ENCODE results near the gene NTN1. TPM values are rescaled to one million over a fixed set of nuclear protein-coding genes. Genes with fewer than 3 reads are reported as not detected.

NTN1 gene
- total RNA-seq, 2 experiments from 2014 or later: 1.2 to 1.3 TPM

- intact Hi-C loops (cut with micrococcal nuclease): no loop called here
- no peak for TF ChIP-seq CTCF (IDR thresholded peaks at IDR 0.05)
- no peak overlapping the region for H3K27ac Mint-ChIP-seq
- no peak for DNase-seq
- no peaks in the 10 kb centered on the region for H3K36me3 Mint-ChIP-seq (ENCODE audit: low read depth)
- H3K4me1 Mint-ChIP-seq (ENCODE audit: low read depth): no peaks in the 10 kb centered on the region
- H3K9me3 Mint-ChIP-seq: no peaks in the 10 kb centered on the region
- CTCF ChIA-PET: interaction anchor here (1.5 kb wide), 1 partner anchor 26 kb away, joined by 4 read pairs; no protein-coding TSS in a partner anchor
- no peaks in the 10 kb centered on the region for H3K27me3 Mint-ChIP-seq
- POLR2A ChIA-PET: no interaction called here
- H3K4me3 Mint-ChIP-seq: no peak overlapping the region
- ATAC-seq: no peak
These were observed 119.5 kb downstream of the NTN1 start for GRCh38 chr17:9140550-9141424.

- Mint-ChIP-seq H3K36me3 (ENCODE audit: low read depth) (no peaks in the 10 kb centered on the region), H3K27me3 (no peaks in the 10 kb centered on the region), H3K9me3 (no peaks in the 10 kb centered on the region), H3K4me3 (no peak overlapping the region), H3K4me1 (ENCODE audit: low read depth) (no peaks in the 10 kb centered on the region), H3K27ac (no peak overlapping the region)
- DNase-seq (no peak), ATAC-seq (no peak)
- intact Hi-C loops (cut with micrococcal nuclease): no loop called here
- ChIA-PET POLR2A (no interaction called here), CTCF (interaction anchor here (1.5 kb wide), 1 partner anchor 26 kb away, joined by 4 read pairs; no protein-coding TSS in a partner anchor)
- TF ChIP-seq CTCF (IDR thresholded peaks at IDR 0.05): no peak
These were observed 120.1 kb downstream of the NTN1 start for GRCh38 chr17:9141425-9141753.

GRCh38 chr17:9142772-9143494, 121.6 kb downstream of the NTN1 start:
- Mint-ChIP-seq H3K36me3 (ENCODE audit: low read depth) (no peaks in the 10 kb centered on the region), H3K27ac (no peak overlapping the region), H3K27me3 (no peaks in the 10 kb centered on the region), H3K9me3 (no peaks in the 10 kb centered on the region), H3K4me3 (no peak overlapping the region), H3K4me1 (ENCODE audit: low read depth) (no peaks in the 10 kb centered on the region)
- DNase-seq (no peak), ATAC-seq (no peak)
- CTCF ChIA-PET: no interaction called here
- TF ChIP-seq CTCF (IDR thresholded peaks at IDR 0.05): no peak
- POLR2A ChIA-PET: no interaction called here
- intact Hi-C loops (cut with micrococcal nuclease): no loop called here

GRCh38 chr17:9144502-9145249, 123.4 kb downstream of the NTN1 start:
- no peak for DNase-seq
- no peak for ATAC-seq
- ChIA-PET POLR2A (no interaction called here), CTCF (no interaction called here)
- Mint-ChIP-seq H3K27me3 (no peaks in the 10 kb centered on the region), H3K27ac (no peak overlapping the region), H3K9me3 (no peaks in the 10 kb centered on the region), H3K4me1 (ENCODE audit: low read depth) (no peaks in the 10 kb centered on the region), H3K36me3 (ENCODE audit: low read depth) (no peaks in the 10 kb centered on the region), H3K4me3 (no peak overlapping the region)
- TF ChIP-seq CTCF (IDR thresholded peaks at IDR 0.05): no peak
- intact Hi-C loops (cut with micrococcal nuclease): no loop called here

Data from activated CD8-positive, alpha-beta T cell treated with anti-CD3 and anti-CD28 coated beads for 36 hours (primary cell).